ENCODE measurements around the gene GLB1L.
"Not testable (repeated sequence)": the region's sequence is repeated elsewhere in the genome, so short reads cannot be mapped to it uniquely, and the experiment has no call there.

The GLB1L gene

GRCh38 chr2:219279916-219280516 is 34.8 kb upstream of the GLB1L start:
- DNase-seq: no peak

GRCh38 chr2:219279151-219279915 is 34.1 kb upstream of the GLB1L start, which contains the start of gene DNAJB2:
TSS of gene DNAJB2 (plus strand) at chr2:219279366. CDS start at chr2:219279834, 468 bp downstream.
- peak; percentile 92 to 98 for DNase-seq

- DNase-seq: no peak
Observed at GRCh38 chr2:219278655-219279150, 33.5 kb upstream of the GLB1L start.

- DNase-seq: peak; percentile 33 to 73
Observed at GRCh38 chr2:219277703-219278654, 32.7 kb upstream of the GLB1L start.

GRCh38 chr2:219274361-219274921 is 29.2 kb upstream of the GLB1L start:
- DNase-seq: no peak

- no peak for DNase-seq
Observed at GRCh38 chr2:219273937-219274336, 28.7 kb upstream of the GLB1L start.

- no peak for DNase-seq
Observed at GRCh38 chr2:219272995-219273394, 27.8 kb upstream of the GLB1L start.

GRCh38 chr2:219272356-219272755 is 27.1 kb upstream of the GLB1L start:
- DNase-seq: no peak

- DNase-seq: no peak
Observed at GRCh38 chr2:219271021-219271420, 25.8 kb upstream of the GLB1L start.

- no peak for DNase-seq
Observed at GRCh38 chr2:219270055-219270372, 24.8 kb upstream of the GLB1L start.

- DNase-seq: no peak
Observed at GRCh38 chr2:219269362-219270054, 24.3 kb upstream of the GLB1L start.

- no peak for DNase-seq
Observed at GRCh38 chr2:219268294-219268693, 23.1 kb upstream of the GLB1L start.

GRCh38 chr2:219266886-219267285 is 21.6 kb upstream of the GLB1L start:
- DNase-seq: no peak

- DNase-seq: no peak
Observed at GRCh38 chr2:219266232-219266631, 21.0 kb upstream of the GLB1L start.

GRCh38 chr2:219261024-219261855 is 16.0 kb upstream of the GLB1L start:
- no peak for DNase-seq

- DNase-seq: not testable (repeated sequence)
Observed at GRCh38 chr2:219258942-219259341, 13.7 kb upstream of the GLB1L start.

GRCh38 chr2:219254590-219255201 is 9.5 kb upstream of the GLB1L start:
- DNase-seq: no peak

GRCh38 chr2:219253753-219254589 is 8.7 kb upstream of the GLB1L start, which contains the start of gene TUBA4A:
TSS of gene TUBA4A (minus strand) at chr2:219253918. CDS start at chr2:219253858, 60 bp downstream.
- DNase-seq: peak; percentile 27 to 91

- peak in 1 of 2 experiments; percentile 19 for DNase-seq
Observed at GRCh38 chr2:219252900-219253752, 7.9 kb upstream of the GLB1L start, which contains the start of gene TUBA4B. TSS of gene TUBA4B (plus strand) at chr2:219253243. CDS start at chr2:219253408, 165 bp downstream.
